GM10847 (cell line): ENCODE data around the gene SLC25A21.

Source experiments
- POLR2A ChIP-seq: IDR thresholded peaks from 2 replicates; pipeline ENCODE4 v1.6.1; 2011; ENCODE audit not compliant: insufficient read length; ENCODE audit errors: extremely low read depth

SLC25A21 gene

DNA sequence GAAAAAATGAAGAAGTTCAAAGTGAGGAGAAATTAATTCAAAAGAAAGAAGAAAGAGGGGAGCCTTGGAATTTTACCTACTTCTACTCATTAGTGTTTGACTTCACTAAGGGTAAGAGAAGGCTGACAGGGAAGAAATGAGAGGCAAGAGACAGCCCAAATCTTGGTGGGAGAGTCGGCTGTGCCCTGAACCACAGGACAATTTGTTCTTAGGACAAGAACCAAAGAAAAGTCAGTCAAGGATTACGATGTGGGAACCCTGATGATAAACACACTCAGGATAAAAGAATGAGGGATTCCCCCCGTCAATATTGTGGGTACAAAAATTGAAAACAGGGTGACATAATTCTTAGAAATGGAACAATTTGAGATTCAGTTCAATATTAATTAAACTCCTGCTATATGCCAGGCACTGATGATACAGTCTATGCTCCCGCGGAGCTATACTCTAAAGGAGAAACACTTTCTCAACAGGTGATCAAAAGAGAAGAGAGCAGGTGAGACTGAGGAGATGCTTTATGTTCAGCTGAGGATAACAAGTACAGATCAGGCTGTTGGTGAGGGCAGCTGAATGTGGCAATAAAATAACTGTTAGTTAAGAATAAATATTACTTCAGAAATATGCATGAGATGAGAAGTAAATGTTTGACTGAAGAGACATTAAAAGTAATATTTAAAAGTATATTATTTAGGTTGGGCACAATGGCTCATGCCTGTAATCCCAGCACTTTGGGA lies 175.4 kb downstream of the SLC25A21 start:
- no peak for TF ChIP-seq POLR2A

DNA sequence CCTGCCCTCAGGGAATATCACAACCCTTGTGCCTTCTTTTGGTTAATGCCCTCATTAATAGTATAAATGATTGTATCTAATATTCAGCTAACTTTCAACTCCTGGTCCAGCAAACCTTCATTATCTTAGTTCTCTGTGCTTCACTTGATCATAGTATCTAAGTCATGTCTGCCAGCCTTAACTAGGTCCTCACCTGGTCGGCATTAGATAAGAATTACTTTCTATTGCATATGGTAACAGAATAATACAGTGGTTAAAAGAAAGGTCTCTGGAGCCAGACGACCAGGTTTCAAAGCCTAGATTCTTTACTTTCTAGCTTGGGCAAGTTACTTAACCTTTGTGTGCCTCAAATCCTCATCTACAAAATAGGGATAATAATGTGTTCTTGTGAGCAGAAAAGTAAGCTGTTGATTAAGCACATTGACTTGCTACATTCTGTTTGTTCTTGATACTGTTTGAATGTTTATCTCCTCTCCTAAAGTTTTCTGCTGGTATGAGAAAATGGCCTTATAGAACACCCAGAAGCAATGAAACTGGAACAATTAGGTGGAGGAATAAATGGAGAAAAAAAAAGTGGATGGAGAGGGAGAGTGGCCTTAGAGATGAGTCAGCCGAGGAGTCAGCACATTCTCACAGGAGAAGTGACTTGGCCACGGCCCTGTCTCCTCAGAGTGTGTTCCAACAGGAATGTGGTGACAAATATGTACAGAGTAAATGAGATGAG lies 176.1 kb downstream of the SLC25A21 start:
- TF ChIP-seq POLR2A = no peak

DNA sequence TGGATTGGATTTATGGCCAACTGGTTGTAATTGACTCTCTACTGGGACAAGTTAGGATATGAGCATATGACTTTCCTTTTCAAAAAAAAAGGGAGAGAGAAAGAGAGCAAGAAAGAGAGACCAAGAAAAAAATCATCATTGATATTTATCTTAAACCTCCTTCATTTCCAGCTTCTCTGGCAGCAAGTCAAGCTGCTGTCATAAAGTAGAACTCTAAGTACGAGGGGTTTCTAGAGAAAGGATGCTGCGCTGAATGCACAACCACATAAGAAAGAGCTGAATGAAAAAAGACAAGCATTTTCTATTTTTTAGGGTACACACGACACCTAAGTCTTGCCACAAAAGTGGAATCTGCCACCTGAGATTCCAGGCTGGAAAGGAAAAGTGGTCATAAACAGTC lies 182.6 kb downstream of the SLC25A21 start:
- TF ChIP-seq POLR2A = no peak

DNA sequence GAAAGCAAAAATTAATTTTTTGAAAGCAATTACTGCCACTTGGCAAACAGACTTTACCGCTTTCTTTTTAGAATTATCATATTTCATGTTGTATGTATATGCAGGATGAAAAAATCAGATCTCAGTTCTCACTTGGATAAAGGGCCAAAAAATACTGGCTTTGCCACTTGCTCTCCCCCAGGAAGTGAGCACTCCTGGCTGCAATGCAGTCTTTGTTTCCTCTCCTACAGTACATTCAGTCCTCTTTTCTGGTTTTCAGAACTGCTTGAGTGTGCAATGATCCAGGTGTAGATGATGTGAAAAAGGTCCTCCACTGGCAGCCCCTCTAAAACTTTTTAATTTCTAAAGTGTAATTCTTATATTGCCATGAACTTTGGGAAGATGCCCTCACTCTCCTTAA lies 183.4 kb downstream of the SLC25A21 start:
- no peak for TF ChIP-seq POLR2A

DNA sequence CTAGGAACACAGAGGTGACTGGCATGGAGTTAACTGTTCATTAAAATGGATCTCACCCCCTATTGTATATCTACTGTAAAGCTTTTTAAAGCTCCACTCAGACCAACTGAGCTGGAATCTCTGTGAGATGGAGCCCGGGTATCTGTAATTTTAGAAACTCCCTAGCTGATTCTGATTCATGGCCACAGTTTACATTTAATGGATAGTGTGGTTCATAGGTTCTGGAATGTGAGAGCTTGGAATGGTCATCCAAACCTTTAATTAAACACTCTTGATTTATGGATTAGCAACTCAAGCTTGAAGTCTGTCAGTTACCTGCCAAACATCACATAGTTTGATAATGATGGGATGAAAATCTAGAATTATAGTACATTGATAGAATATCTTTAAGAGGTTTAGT lies 183.8 kb downstream of the SLC25A21 start:
- TF ChIP-seq POLR2A = no peak

DNA sequence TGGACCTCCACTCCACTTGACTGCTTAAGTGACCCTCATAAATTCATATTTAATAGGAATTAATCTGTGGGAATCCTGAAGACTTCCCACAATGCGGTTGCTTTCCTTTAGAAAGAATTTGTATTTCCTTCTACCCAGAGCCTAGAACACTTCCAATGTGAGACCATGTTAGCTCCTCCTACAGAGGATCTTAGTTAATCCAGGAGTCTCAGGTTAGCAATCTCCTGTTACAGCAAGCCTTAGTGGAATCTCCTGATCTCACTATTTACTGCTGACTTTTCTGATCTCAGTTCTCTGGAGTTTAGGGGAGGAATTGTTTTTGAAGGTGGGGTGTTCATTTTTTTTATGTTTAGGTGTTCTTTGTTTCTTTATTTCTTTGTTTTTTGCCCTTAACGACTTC lies 186.0 kb downstream of the SLC25A21 start:
- TF ChIP-seq POLR2A = no peak

DNA sequence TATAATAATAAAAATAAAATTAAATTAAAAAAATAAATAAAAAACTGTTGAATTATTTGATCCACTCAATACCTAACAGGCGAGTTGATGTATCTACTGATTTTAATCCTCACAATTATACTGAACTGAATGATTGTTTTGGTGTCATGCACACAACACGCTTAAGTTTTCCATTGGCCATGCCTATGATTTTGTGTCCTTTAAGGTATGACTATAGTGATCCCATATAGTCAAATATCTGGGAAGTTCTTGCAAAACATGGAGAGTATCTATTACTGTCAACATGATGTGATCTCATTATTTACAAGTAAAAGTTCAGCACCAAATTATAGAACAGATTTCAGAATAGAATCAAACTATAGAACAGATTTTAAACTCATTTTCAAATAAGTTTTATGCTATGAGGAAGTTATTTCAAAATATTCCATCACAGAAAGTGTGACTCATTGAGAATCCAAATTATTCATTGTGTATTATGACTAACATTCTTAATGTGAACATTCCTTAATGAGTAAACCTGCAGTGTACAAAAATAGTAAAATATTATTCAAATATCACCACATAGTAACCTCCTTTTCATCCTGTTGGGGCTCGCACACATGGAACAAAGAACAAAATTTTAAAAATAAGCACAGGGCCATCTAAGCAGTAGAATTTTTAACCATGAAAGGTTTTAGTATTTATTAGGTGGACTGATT lies 190.4 kb downstream of the SLC25A21 start:
- no peak for TF ChIP-seq POLR2A

DNA sequence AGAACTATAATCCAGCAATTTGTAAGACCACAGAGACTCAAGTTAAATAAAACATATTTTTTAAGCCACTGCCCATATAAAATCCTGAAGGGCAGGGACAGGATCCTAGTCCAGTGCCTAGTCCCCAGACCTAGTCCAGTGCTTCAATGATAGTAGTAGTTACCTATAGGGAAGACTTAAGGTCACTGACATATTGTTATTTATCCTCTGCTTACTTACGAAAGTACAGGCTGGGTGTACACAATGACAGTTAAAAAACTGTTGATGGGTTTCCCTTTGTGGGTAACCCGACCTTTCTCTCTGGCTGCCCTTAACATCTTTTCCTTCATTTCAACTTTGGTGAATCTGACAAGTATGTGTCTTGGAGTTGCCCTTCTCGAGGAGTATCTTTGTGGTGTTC lies 192.5 kb downstream of the SLC25A21 start:
- no peak for TF ChIP-seq POLR2A

DNA sequence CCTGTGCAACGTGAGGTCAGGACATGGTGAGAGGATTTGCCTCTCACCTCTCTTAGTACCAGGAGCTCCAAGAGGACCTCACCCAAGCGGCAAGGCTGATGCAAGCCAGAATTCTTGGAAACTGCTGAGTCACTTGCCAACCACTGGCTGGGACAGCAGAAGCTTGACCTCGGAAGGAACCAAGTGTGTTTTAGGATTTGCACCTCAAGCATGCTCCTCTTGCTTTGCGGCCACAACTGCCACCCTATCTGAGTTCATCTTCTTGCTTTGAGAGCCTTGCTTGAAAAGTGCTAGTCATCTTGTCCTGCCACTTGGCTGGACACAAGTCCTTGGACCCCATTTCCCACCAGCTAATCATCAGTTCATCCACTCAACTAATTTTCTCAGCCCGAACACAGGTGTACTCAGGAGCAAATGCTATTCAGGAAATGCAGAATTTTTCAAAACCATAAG lies 195.8 kb downstream of the SLC25A21 start:
- TF ChIP-seq POLR2A = no peak

DNA sequence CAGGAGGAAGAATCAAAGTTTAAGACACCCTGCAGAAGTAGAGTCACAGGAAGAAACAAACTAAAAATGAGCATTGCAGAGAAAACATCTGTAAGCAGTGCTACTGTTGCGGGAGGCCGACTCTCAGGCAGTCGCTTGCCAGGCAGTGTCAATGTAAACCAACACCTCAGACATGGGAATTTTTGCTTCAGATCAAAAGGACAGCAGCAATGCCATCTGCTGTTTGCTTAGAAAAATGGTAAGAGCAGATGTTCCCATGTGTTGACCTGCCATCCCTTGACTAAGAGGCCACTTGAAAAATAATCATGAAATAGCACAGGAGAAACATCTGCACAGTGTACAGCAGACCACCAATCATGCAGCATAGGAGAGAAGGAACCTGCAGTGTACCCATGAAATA lies 196.6 kb downstream of the SLC25A21 start:
- no peak for TF ChIP-seq POLR2A

DNA sequence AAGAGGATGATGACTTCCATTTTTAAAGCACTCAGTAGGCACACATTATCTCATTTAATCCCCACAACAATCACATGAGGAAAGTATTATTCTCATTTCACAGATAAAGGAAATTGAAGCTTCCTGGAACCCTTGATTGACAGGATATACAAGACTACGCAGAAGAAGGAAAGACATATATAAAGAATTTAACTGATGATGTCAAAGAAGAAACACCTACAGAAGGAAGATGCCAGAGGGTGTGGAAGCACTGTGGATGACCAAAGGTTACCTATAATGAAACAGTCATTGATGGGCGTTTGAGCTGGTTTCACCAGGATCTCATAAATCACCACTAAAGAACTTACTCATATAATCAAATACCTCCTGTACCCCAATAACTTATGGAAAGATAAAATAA lies 197.4 kb downstream of the SLC25A21 start:
- no peak for TF ChIP-seq POLR2A

DNA sequence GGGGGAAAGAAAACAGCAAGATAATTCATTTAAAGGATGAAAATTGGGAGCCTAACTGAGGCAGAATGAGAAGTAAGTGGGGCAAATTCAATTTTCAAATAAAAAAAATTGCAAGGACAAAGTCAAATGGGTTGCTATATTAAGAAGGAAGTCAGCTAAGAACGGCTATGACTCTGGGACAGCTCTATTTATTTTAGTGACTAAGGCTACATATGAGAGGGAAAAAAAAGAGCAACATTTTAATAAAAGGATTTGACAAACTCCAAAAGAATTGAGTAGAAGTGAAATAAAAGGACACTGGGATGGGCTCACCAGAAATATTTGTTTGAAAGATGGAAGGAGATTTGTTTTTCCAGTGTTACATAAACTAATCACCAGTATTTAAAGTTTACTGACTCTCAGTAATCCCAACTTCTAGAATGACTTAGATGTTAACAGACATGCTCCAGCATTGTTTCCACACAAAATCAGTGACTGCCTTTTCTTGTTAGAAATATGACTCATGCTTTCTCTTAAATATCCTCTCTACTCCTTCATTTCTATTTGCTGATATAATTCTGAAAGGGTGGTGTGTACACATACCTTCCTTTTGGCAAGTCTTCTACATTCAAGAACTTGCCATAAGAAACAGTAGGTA lies 198.5 kb downstream of the SLC25A21 start:
- TF ChIP-seq POLR2A = no peak

DNA sequence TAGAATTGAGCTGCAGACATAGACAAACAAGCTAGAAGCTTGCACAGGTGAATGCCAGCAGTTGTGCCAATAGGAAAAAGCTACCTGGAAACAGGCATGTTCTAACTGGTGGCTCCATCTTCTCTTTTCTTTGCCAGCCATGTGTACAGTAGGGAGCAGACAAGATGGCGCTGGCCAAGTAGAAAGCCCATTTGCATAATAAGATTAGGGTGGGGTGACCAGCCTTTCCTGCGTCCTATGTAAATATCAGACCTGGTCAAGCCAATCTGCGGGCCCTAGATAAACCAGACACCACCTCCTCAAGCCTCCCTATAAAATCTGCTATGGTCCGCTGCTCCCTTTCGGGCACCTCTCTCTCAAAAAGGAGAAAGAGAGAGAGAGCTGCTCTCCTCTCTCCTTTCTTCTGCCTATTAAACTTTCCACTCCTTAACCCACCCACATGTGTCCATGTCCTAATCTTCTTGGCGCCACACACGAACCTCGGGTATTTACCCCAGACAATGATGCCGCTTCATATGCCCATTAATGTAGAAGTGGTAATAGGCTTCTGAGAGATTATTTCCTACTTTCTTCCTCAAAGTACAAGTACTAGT lies 201.0 kb downstream of the SLC25A21 start:
- no peak for TF ChIP-seq POLR2A

DNA sequence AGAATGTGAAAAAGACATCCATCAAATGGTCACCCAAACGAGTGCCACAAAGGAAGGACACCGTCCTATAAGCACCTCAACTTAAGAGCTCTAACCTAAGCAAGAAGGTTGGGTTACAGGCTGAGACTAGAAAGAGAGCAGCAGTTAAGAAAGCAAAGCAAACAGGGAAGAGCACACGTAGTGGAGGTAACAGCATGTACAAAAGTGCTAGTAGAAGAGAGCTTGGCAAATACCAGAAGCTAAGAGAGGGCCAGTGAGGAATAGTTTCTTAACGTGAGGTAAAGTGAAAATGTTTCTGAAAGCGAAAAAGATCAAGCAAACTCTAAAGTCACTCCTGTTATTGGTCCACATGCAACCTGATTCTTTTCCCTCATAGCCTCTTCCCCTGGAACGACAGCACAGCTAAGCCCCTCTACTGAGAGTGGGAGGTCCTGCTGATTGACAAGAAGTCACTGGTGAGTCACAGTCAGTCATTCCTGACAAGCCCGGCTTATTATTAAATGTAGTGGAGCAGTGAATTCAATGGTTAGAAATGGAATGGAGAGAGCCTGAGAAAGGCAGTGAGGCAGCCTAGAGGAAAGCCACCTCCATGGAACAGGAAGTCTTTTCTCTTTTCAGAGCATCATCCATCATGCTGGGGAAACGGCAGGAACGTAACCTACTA lies 204.4 kb downstream of the SLC25A21 start:
- no peak for TF ChIP-seq POLR2A

DNA sequence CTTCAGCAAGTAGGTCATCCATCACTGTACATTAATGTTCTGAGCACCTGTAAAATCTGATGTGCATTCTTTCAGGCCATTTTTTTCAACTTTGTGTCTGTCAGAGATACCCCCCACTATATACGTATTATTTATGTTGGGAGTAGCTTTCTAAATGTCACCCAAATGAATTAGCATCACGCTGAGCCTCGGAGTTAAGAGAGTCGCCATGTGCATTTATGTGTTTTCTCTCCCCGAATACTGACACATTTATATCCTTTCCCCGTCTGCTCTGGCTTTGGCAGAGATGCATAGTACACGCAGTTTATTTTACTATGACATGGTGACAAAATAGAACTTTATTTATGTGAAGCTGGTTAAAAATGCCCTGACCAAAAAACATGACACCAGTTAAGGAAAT lies 216.4 kb downstream of the SLC25A21 start:
- no peak for TF ChIP-seq POLR2A

DNA sequence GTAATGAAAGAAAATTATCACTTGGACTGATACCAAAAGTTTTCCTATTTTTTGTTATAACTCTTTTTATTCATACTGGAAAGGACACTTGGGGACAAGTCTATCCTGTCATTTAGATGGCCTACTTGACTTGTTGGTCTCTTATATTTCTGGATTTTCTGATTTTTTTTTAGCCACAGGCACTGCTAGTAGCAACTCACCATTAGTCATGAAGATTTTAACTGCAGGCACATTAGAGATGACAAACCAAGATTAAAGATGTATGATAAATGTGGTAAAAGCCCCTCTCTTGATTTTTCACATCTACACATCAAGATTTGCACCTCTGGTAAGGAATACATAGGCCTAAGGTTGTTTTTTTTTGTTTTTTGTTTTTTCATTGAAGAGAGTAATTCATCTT lies 217.0 kb downstream of the SLC25A21 start:
- no peak for TF ChIP-seq POLR2A
